ENCODE results near the gene PSMG4.

Gene PSMG4

DNA sequence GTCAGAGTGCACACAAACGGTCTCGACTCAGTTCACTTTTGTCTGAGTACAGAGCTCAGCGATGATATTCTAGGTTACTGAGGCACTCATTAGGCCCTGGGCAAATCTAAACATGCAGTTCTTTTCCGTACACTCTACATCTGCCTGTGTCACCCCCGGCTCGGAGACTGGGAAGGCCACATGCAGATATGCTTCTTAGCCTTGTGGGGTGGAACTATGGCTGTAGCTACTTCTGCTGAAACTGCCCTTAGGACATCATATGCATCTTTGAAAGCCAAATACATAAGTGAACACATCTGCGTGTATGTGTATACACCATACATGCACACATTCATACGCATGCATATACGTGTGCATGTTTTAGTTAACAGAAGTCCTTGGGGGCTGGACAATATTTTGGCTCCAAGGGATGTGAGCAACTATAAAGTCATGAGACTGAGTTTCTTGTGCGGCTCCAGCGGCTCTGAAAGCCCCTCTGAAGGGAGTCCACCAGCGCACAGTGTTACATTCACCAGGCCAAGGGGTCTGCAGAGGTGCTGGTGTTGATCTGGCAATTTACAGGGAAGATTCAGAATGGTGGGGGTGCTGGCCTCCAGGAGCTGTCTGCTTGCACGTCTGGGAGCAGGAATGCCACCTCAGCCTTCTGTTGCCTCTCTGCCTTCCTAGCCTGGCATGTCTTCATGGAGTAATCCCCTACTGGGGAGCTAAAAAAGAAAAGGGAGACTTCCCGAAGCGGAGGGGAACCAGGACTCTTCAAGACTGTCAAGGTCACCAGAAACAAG is 31.6 kb downstream of the PSMG4 start:
- no peak for DNase-seq (ENCODE audit: low read depth)

DNA sequence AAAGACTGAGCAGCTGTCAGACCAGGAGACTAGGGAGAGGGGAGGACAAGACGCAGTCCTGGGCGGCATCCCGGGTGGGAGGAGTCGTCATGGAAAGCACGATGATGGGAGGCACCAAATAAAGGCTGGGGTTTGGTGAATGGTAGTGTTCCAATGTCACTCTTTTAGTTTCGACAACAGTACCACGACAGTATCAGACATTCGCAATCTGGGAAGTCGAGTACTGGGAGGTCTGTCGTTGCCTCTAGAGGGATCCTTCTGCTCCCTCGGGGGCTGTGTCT is 32.1 kb downstream of the PSMG4 start:
- DNase-seq (ENCODE audit: low read depth): no peak

DNA sequence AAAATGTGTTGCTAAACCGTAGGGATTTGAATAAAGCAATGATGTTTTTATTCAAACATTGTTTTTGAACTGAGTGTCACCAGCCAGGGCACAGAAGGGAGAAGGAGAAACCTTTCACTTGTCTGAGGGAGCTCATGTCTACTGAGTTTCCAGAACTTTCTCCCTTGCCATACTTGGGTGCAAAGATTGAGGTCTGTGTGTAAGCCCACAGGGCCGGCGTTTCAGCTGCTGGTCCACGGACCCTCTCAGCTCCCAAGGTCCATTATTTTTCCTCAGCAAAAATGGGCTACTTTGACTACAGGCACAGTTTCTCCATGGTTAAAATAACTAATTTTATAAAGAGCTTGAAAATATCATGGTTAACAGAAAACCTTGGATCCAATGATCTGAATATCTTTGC is 32.6 kb downstream of the PSMG4 start:
- DNase-seq (ENCODE audit: low read depth): no peak

DNA sequence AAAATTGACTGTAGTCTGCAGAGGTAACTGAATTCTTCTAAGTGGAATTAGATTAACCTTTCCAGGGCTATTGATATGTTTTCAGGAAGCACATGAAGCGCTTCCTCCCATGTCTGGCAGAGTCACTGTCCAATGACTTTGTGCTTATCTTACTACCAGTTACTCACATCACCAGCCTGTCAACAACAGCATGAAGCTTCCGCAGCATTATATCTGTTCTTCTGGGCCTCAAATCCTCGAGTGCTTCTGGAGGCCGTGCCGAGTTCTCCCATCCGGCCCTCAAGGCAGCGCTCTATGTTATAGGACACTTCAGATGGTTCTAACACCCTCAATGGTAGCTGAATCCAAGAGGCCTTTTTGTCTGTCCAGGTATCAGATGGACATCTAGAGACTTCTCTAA is 33.2 kb downstream of the PSMG4 start:
- no peak for DNase-seq (ENCODE audit: low read depth)

DNA sequence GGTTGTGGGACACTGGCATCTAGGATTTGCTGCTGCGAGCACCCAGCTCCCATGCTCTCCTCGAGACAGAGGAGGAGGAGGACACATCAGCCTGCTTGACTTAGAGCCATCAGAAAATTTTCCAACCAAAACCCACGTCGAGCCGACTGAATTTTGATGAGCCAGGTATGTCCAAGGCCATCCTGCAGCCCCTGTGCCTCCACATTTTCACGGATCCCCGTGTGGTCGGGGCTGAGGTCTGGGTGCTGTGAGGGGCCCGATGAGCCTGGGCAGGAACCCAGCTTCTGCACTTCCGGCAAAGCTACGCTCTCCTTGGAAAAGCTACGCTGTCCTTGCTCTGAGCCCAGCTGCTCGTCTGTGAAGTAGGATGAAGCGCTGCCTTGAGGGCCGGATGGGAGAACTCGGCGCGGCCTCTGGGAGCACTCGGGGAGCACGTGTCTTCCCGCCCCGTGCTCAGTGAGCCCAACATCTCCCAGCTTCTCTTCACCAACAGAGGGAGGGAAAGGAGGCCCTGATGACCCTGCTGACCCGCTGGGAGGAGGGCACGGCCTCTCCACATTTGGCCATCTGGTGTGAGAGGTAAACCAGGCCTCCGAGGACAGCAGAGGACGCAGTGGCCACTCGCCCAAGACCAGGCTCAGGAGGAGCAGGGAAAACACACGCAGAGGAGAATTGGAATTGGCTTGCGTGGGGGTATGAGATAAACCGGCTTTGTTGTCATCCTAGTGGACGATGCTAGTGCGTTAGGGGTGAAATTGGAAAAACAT is 33.9 kb downstream of the PSMG4 start:
- no peak for DNase-seq (ENCODE audit: low read depth)

DNA sequence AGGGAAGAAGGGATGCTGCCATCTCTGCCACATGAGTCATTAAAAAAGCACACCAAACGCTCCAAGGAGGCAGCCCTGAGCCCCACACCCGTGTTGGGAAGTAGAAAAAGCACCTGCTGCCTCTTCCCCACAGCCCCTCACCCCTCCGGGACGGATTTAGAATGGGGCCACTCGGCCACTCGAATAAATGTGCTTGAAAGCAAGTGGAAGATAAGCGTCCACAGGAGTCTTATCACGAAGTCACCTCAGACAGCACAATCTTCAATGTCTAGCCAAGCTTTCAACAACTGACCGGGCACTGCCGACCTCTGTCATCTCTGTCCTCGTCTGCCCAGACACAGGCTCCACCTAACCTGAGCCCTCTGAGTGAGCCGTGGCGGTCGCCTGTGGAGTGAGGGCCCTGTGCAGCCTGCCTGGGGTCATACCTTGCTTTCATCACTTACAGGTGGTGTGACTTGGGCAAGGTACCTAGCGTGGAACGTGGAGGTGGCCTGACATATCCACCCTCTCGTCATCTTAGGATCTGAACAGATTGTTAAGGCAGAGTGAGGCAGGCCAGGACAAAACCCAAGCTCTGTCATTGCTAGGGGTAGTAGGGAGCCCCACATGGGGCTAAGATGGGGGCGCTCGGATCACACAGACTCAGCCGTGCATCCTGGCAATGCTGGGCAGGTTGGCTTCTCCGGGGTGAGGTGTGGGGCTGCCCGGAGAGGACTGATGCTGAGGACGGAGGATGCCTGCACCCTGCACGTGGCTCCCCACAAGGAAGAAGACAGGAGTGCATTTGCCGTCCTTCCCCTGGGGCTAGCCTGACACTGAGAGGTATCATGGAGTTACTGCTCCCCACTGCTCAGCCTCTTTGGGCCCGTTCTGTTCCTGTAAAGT is 34.8 kb downstream of the PSMG4 start:
- no peak for DNase-seq (ENCODE audit: low read depth)

DNA sequence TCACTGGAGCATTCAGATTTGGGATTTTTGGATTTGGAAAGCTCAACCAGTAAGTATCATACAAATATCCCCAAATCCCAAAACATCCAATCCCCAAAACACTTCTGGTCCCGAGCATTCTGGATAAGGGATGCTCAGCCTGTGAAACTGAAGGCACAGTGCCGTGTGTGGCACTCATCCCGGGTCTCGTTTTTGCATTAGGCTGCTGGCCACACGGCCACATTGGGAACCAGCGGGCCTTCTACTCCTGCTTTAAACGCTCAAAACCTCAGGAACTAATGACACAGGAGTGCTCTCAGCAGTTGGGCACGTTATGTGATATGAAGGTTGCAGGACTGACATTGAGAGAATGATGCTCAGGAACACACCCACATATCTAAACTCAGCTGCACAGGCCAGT is 35.6 kb downstream of the PSMG4 start:
- DNase-seq (ENCODE audit: low read depth): no peak

DNA sequence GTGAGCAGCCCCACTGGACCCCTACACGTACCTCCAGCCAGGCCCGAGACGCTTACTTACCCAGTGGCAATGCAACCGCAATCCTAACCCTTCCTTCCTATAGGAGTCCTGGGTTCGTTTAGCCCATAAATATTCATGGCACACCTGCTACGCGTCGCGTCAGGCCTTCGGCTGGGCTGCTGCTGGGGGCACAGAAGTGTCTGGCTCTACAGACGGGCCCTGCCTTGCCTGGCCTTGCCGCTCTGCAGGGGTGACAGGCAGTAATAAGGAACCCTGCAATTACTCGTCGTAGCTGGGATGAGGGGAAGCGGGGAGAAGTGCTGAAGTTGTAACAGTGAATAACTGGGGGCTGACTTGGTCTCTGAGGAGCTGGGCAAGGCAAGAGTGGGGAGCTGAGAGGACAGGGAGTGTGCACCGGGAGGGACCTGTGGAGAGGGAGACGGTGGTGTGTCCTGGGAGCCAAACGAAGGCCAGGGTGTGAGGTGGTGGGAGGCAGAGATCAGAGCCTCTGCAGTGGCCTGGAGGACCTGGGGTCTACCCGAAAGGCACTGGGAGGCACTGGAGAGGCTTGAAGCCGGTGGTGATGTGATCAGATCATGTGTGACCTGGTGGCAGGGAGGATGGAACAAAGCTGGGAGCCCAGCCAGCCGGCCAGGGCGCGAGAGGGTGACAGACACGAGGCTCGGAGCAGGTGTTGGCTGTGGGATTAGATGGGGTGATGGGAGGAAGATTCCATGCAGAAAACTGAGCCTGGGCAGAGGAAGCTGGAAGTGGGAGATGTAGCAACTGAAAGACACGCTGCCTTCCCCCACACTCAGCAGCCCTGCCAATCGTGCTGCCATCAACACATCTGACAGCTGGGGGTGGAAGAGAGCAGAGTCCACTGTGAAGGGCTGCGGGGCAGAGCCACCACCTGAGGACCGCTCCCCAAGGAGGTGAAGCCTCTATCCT is 36.4 kb downstream of the PSMG4 start:
- DNase-seq (ENCODE audit: low read depth): no peak

DNA sequence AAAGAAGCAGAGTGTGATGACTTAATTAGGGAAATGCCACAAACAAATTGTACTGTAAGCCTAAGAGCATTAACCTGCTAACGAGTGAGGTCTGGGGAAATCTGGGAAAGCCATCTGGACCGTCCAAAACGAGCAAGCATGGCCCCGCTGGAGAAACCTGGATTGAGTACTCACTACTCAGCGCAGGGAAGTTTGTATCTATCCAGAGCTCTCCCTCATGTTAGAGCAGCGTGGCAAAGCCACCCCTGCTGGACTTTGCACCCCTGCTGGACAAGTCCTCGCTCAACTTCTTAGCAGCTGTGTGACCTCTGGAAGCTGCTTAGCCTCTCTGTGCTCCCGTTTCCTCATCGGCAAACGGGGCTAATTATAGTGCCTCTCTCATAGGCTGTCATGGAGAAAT is 37.3 kb downstream of the PSMG4 start:
- DNase-seq (ENCODE audit: low read depth): no peak

DNA sequence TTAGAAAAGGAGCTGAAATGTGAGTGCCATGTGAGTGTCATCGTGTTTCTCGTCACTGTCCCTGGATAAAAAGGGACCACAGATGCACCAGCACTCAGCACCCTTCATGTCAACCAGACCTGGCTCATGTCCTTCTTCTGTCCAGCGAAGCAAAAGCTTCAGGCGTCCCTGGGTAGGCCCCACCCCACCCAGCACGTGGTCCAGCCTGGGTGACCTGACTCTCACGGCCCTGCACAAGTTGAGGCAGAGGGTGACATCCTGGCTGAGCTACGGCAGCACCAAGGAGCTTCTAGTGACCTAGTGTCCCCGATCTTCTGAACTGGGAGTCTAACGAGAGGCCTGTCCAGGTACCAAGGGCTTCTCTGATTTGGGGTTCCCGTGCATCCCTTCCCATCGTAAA is 37.8 kb downstream of the PSMG4 start:
- DNase-seq (ENCODE audit: low read depth): no peak

DNA sequence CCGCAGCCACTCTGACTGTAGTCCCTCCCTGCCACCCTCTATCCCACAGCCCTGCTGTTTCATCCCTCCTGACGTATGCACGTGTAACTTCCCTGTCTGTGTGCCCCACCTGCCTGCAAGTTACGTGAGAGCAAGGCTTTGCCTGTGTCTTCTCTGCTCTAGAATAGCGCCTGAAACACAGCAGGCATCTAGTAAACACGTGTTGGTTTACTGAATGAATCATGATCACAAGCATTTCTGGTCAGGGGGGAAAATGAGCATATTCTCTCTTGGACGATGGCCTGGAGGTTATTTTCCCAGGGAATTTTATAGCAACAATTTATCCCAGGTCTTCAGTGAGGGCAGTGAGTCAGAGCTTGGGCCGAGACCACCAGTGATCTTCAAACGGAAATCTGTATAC is 38.3 kb downstream of the PSMG4 start:
- DNase-seq (ENCODE audit: low read depth): peak; percentile 19

DNA sequence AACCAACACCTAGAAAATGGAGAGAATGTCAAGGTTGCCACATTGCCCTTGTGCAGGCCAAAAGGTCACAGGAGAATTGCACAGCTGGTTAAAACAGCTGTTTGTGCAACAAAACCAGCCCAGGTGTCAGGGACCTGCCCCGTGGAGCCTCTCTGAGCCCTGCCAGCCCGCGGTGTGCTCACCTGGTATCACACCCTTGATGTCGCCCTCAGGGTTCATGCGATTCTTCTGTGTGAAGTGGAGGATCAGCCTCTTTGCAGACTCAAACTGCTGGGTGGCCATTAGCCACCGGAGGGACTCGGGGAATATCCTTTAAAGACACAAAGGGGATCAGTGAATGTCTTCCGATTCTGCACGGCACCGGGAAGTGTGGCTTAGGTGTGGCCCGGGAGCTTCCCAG is 39.2 kb downstream of the PSMG4 start:
- no peak for DNase-seq (ENCODE audit: low read depth)

DNA sequence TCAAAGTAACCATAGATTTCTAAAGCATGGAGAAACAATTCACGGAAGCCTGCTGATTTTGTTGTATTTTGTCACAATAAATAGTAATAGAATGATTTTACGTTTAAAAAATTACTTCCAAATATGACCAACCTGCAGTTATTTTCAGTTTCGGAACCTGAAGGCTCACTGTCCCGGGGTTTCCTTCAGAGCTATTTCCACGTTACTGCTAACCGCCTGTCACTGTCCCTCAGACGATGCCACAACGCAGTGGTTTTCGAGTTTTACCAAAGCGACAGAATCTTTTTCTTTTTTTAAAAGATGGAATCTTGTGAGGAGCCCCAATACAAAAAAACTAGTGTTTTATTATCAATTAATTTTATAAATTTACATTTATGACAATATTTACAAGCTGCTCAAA is 40.5 kb downstream of the PSMG4 start:
- no peak for DNase-seq (ENCODE audit: low read depth)

DNA sequence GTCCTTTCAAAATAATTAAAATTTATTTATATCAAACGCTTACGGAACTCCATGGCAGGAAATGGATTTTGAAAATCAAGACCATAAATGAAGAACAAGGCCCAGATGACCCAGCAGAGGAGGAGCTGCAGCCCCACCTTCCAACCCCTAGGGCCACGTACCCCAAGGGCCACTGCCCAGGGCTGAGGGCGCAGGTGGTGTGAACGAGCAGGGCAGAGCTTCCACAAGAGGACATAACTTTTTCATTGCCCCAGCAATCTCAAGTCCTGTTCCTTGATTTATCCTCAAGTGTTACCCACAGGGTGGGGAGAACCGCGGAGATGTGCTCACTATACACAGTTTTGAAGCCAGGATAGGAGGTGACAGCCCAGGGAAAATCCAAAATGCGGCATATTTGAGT is 42.8 kb downstream of the PSMG4 start:
- DNase-seq (ENCODE audit: low read depth): no peak

DNA sequence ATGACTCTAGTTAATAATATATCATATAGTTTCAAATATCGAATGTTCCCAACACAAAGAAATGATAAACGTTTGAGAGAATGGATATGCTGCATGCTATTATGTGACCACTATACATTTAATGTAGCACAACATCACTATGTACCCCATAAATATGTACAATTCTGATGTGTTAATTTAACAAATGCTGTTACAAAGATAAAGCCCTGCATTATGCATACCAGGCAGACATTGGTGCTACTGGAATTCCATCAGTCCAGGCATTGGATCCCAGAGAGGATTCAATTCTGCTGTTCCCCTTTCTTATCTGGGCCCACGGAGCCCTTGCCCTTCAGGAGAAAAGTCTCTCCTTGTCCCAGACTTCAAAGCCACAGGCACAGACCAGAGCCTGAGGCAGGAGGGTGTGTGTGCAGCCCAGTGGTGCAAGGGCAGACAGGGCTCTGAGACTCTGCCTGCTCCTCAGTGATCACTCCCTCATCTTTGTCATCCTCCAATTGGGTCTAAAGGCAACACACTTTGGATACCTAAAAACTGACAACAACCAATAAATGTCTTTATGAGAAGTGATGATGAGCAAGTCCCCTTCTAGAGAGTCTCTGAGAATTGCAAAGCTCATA is 45.2 kb downstream of the PSMG4 start:
- no peak for DNase-seq (ENCODE audit: low read depth)

DNA sequence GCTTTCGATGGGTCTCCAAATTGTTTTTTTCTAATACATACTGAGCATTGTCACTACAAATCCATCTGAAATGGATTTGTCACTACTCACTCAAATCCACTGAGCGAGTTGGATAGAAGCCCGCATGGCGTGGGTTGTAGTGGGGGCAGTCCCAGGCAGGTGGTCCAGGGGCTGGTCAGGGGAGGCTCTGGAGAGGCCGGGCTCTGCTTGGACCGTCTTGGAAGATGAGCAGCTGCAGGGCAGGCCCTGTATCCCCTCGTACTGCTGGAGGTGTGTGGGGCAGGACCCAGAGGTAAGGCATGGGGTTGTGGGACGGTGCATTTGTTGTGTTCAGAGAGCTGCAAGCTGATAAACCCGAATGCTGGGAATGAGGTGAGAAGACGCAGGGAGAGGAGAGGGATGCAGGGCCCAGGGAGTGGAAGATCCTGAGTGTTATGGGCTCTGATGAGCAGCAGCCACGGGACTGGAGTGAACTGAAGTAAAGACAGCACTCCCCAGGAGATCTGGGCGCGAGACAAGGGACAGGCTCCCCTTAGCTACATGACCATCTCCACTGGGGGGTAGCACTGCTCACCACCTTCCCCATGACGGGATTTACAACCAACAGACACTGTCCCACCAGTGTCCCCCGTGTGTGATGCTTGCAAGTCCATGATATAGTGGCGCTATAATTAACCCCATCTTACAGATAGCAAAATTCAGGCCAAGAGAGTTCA is 45.9 kb downstream of the PSMG4 start:
- no peak for DNase-seq (ENCODE audit: low read depth)

DNA sequence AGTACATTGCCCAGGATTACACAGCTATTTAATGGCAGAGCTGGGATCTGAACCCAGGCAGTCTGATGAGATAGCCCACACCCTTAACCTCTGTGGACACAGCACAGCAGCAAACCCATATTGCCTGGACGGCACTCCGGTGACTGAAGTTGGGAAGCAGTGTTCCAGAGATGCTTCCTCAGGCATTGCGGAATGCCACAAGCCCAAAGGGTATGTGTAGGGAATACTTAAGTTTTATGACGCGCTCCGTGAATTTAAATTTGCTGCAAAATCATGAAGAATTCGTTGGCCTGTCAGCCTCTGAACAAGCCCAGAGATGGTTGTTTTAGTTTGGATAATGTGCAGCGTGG is 46.4 kb downstream of the PSMG4 start:
- DNase-seq (ENCODE audit: low read depth): no peak

DNA sequence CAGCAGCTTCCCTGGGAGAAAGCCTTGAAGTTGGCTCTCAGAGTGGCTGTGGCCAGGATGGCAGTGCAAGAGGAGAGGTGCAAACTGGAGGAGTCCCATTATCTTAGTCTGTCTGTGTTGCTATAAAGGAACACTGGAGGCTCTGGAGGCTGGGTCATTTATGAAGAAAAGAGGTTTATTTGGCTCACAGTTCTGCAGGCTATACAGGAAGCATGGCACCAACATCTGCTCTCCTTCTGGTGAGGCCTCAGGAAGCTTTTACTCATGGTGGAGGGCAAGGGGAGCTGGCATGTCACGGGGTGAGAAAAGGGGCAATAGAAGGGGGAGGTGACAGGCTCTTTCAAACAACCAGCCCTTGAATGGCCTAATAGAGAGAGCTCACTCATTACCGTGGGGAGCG is 47.1 kb downstream of the PSMG4 start:
- no peak for DNase-seq (ENCODE audit: low read depth)

DNA sequence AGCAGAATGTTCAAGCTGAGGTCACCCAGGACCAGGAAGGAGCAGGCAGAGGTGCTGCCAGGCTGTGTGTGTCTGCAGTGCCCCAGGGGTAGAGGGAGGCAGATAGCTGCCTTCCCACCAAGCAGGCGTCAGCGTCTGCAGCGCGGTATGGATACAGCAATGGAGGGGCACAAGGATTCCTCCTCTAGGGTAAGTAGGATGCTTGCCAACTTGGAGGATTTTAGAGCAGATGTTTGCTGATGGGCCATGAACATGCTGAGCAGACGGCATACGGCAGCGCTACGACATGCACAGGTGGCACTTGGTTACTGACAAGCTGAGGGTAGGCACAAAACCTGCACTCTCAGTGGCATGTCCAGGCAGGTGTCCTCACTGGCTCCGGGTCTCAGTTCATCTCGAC is 48.1 kb downstream of the PSMG4 start:
- DNase-seq (ENCODE audit: low read depth): no peak

DNA sequence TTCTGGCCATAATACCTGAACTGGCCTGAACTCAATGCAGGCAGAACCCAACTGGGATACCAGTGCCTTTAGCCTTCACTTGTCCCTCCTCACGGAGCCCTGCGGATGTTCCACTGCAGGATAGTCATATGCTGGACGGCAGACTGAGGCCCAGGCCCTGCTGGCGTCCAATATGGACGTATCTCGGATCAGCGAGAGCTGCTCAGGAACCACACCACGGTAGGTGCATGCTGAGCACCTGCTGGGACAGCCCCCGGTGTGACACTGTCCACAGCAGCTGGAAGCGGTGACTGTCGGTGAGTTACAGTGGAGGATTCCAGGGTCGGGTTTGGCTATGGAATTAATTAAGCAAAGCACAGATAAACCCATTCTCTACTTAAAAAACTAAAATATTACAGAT is 48.7 kb downstream of the PSMG4 start:
- DNase-seq (ENCODE audit: low read depth): no peak

DNA sequence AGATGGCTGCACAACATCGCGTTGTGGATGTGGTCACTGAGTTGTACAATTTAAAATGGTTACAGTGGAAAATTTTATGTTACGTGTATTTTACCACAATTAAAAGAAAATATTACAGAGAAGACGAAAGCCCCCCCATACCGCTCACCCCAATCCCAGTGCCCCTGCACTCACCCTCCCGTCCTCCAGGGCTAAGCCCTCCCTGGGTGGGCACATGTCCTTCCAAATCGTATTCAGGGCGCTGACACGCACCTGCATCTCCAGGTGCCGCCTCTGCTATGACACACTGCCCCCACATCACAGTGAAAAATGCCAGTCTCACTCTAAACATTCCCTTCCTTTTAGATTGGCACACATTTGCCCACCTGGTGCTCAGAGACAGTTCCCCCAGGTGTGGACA is 49.4 kb downstream of the PSMG4 start:
- DNase-seq (ENCODE audit: low read depth): no peak
